SK-N-SH treated with all-trans-retinoic acid at 6 μM for 48 hours (cell line): ENCODE measurements around the gene LIN7A.

ENCODE experiments used
- PPARA ChIP-seq: fragments of 250-450 bp; sonication (Bioruptor Pico); IDR thresholded peaks from 2 replicates; pipeline ENCODE4 v1.5.0; 2020; ENCODE audit warnings: mild to moderate bottlenecking, borderline replicate concordance
- RARB ChIP-seq: fragments of 250-450 bp; sonication (Bioruptor Pico); IDR thresholded peaks from 2 replicates; pipeline ENCODE4 v1.8.0; 2021; ENCODE audit warnings: mild to moderate bottlenecking, moderate library complexity
- ZC3H10 ChIP-seq: fragments of 250-450 bp; sonication (Bioruptor Pico); IDR thresholded peaks from 2 replicates; pipeline ENCODE4 v1.5.1; 2021; ENCODE audit warnings: mild to moderate bottlenecking, moderate library complexity

DNA sequence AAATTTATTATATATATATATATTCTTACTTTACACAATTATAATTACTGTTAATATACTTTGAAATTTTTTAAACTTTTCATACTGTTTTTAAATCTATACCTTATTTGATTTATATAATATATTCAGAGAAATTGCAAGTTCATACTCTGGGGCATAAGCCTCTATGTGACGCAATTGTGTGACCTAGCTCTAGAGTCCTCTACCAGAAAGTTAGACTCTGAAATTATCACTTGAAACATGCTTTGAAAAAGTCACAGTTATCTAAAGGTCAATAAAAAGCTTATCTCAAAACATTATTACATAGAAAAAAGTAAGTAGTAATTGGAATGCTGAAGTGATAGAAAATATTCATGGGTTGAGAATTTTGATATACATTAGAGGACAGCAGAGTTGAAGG lies 93.8 kb downstream of the LIN7A start:
- TF ChIP-seq RARB (CRISPR knock-in tag) (no peak), ZC3H10 (CRISPR knock-in tag) (no peak), PPARA (CRISPR knock-in tag) (no peak)
